IMR-90 (cell line): Measurements from ENCODE around the gene EMP1.

Source experiments
- BHLHE40 ChIP-seq: fragments of 150-350 bp; IDR thresholded peaks from 2 replicates; pipeline ENCODE4 v1.6.1; 2016; ENCODE audit warnings: mild to moderate bottlenecking, low read depth, low read length
- CEBPB ChIP-seq: IDR thresholded peaks from 2 replicates; pipeline ENCODE4 v1.6.1; 2012; ENCODE audit warnings: low read depth, low read length, improper control_type of control experiment
- CTCF ChIP-seq: conservative IDR thresholded peaks from 2 replicates; pipeline ENCODE4 v1.5.1; 2012; ENCODE audit warnings: mild to moderate bottlenecking, low read depth, low read length, improper control_type of control experiment
- MAFK ChIP-seq: IDR thresholded peaks from 2 replicates; pipeline ENCODE4 v1.6.1; 2012; ENCODE audit warnings: low read depth, low read length, improper control_type of control experiment
- MXI1 ChIP-seq: IDR thresholded peaks from 2 replicates; pipeline ENCODE4 v1.6.1; 2012; ENCODE audit warnings: low read depth, mild to moderate bottlenecking, low read length, moderate library complexity, borderline replicate concordance
- NFE2L2 ChIP-seq: fragments of 150-350 bp; IDR thresholded peaks from 2 replicates; pipeline ENCODE4 v1.6.1; 2016; ENCODE audit warnings: low read depth, mild to moderate bottlenecking, low read length
- POLR2A ChIP-seq: IDR thresholded peaks from 2 replicates; pipeline ENCODE4 v1.6.1; 2012; ENCODE audit warnings: mild to moderate bottlenecking, low read depth, low read length
- RAD21 ChIP-seq: IDR thresholded peaks from 2 replicates; pipeline ENCODE4 v1.6.1; 2012; ENCODE audit warnings: low read length, improper control_type of control experiment
- USF2 ChIP-seq: fragments of 150-350 bp; IDR thresholded peaks from 2 replicates; pipeline ENCODE4 v1.6.1; 2017; ENCODE audit warnings: mild to moderate bottlenecking, antibody characterized with exemption, low read length, low read depth

- 0 out of 2 replicates have a peak, but pooled peaks have one; percentile 3 for TF ChIP-seq RAD21
- no peak for TF ChIP-seq CTCF
- peak; percentile 45; the same call in 1 of the 2 replicates for TF ChIP-seq CEBPB
- peak; percentile 99 for TF ChIP-seq POLR2A
- no peak for TF ChIP-seq NFE2L2
- peak; percentile 48 for TF ChIP-seq BHLHE40
- TF ChIP-seq MXI1 = no peak
- TF ChIP-seq USF2 = no peak; the same call in 1 of the 2 replicates
- TF ChIP-seq MAFK = no peak
These were observed at the start of gene EMP1 for GRCh38 chr12:13196130-13196921.
